NCI-H1092 treated with DMSO at 0.1 percent for 48 hours (cell line): Measurements from ENCODE around the gene PHACTR3.

Source experiments
- DNase-seq: peaks from one replicate; lab custom pipeline; 2025; lab: John Stamatoyannopoulos, UW

The PHACTR3 gene

DNA sequence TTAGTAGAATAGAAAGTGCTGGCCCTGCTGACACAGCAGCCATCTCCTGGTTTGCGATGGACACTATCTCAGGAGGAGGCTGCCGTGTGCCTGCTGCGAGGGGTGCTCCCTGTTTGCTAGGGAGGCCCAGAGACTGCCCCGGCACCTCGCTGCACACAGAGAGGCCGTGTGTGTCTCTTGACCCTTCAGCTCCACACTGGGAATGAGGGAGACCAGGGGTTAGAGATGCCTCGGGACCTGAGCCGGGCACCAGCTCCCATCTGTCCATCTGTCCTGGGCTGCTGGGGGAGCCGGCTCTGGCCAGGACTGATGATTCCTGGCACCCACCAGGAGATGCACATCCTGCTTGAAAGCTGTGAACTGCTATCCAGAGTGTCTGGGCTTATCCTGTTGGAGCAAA is 18.2 kb downstream of the PHACTR3 start:
- no peak for DNase-seq

DNA sequence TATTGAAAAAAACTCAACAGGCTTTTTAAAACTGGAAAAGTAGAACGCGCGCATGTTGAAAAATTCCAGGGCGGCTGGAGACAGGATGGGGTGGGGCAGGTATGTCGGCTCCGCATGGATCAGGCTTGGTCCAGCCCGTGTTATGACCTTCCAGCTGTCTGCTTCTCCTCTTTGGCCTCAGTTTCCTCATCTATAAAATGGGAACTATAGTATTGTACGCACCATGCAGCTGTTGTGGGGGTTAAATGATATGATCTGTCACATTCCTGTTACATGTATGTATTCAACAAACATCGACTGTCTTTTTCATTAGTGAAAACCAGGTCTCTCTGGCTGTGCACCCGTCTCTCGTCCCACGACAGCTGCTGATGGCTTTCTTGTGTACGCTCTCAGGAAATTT is 18.8 kb downstream of the PHACTR3 start:
- DNase-seq = no peak

DNA sequence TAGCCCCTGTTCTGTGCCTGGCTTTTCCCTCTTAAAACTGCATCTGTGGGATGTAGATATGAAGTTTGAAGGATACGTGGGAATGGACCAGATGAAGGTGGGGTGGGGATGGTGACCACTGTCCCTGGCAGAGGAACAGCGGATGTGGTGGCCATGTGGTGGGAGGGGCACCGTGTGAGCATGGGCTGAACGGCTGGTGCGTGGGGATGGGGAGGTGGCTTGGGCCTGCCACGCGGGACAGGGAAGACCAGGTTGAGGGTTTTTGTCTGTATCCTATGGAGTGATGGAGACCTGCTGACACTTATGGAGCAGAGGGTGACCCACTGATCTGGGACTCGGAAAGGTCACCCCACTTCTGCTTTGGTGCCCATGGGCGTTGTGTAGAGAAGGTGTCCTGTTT is 19.2 kb downstream of the PHACTR3 start:
- DNase-seq = no peak

DNA sequence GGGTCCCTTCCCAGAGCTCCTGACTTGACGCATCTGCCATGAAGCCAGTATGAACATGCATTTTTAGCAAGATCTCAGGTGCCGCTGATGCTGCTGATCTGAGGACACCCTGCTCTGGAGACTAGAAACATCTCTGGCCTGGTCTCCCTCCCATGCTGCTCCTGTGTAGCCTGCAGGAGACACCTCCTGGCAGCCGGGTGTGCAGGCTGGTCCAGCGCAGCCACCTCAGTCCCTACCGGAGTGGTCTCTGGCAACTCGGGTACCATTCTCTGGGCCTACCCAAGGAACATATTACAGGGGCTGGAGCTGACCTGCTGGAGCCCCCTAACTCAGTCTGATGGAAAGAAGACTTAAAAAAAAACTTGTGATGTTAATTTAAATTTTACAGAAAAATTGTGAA is 20.1 kb downstream of the PHACTR3 start:
- DNase-seq = no peak

DNA sequence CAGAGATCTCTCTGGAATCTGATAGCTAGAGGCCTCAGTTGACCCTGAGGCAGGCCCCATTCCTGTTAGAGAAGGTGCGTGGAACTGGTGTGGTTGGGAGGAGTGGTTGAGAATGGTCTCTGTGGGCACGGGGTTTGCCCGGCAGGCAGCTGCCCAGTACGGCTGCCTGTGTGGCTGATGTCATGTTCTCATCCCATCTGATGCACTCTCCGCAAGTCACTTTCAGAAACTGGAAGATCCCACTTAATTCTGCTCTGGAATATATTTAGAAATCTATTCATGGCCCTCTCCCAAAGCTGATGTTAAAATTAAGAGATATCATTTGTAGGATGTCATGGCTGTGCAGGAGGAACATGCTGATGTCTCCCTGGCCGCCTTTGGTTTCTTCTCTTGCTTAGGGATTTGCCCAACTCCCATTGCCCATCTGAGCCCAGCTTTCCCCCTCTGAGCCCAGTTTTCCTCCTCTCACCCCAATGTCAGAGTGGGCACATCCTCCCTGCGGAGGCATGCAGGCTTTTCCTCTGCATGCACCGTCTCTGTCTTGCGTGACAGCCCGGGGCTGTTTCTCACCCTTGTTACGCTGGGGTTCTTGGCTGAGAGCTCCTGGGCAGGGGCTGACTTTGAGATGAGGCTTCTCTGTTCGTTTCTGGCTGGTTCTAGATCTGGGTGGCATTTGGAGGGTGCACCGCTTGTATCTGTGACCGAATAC is 21.0 kb downstream of the PHACTR3 start:
- DNase-seq = no peak

DNA sequence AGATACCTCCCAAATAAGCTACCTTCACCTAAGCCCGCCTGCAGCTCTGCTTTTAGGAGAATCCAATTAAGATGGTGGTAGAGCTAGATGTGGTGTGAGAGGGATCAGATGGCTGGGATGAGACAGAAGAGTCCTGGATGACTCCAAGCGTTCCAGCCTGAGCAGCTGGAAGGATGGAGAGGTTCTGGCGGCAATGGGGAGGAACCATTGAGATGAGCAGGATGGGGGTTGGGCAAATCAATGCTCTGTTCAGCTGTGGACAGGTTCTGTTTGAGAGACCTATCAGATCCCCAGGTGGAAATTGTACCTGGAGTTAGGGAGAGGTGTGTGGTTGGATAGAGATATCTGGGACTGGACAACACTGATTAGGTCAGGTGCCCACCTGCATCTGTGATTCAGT is 23.0 kb downstream of the PHACTR3 start:
- DNase-seq = no peak

DNA sequence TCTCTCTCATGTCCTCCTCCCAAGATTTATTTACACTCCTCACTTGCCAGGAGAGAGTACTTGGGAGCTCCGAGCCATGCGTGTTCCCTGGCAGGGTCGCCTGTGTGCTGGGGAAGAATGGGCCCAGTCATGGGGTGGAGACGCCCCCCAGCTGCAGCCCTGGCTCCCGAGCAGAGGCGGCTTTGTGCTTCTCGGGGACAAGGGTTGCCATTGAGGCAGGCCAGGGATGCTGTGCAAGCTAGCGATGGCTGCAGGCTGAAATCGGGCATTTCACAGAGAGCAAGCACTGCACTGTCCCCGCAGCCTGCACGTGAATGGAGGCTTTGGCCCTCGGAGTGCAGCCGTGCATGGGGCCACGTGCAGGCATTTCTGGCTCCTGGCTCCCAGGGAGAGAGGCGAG is 23.8 kb downstream of the PHACTR3 start:
- no peak for DNase-seq

DNA sequence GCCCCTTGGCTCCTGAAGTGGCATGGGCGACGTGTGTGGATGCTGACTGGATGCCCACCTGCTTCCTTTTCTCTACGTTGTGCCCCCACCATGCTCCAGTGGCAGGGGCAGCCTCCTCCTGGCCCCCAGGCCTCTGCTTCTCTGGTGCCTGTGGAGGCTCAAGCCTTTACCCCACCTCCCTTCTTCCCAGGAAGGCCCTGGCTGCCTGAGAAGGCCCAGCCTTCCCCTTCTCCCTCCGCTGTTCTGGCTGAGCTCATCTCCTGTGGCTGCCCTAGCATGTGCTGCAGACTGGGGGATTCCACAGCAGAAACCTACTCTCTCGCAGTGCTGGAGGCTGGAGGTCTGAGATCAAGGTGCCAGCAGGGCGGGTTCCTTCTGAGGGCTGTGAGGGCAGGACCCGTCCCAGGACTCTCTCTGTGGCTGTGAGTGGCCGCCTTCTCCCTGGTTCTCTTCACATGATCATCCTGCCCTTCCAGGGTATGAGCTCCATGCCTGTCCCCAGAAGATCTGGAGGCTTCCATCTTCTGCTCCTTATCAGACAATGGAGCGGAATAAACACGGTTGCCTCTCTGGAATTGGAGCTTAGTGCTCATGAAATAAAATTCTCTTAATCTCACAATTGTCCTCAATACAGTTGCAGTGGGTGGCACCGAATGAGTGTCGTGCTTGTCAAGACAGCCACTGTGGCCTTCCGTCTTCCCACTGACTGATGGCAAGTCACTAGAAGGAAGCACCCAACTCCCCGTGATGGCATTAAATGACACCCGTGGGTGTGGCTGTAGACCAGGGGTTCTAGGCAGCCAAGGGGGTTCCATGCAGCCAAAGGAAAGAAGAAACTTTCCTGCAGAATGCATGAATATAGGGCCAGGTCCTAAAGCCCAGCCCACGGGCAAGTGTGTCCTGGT is 25.1 kb downstream of the PHACTR3 start:
- DNase-seq = no peak

DNA sequence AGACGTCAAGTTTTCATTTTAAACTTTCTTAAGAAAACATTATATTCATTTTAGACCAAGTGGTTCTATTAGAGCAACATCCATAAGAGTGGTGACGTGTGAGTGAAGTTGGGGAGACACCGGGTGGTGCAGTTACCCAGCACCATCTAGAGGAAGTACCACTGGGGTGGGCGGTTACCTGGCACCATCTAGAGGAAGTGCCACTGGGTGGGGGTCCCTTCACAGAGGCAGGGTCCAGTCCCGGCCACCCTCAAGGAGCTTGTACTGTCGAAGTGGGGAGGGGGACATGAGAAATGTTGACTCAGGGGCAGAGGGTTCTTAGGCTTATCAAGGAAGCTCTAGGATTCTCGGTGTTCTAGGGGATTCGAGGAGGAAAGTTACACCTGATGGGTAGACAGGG is 26.2 kb downstream of the PHACTR3 start:
- no peak for DNase-seq

DNA sequence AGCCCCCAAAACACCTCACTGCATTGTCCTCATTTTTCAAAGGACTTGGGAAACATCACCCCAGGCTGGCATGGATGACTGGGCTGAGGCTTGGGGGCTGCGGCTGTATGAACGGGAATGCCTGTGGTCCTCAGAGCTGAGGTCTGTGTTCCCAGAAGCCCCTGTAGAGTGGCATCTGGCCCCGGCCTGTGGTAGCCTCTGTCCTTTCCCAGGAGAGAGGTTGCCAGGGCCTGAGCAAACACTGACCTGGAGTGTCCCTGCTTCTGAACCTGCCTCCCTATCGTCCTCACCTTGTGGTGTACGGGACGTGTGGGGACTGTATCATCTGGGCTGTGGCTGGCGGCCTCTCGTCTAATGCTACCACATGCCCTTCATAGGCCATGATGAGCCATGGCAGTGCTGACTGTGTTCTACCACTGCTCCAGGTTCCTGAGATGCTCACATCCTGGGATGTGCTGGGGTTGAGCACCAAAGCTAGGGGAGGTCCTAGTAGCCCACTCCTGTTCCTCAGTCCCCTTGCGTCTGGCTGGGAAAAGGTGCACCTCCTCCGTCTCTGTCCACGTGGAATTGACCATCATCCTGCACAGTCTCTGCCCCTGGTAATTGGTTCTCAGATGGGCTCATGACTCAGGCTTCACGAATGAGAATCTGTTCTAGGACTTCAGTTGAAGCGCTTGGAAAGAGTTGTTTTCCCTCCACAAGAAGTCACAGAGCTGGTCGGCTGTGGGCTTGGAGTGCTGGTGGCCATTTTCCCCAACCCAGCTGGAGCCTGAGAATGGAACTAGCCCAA is 27.6 kb downstream of the PHACTR3 start:
- no peak for DNase-seq

DNA sequence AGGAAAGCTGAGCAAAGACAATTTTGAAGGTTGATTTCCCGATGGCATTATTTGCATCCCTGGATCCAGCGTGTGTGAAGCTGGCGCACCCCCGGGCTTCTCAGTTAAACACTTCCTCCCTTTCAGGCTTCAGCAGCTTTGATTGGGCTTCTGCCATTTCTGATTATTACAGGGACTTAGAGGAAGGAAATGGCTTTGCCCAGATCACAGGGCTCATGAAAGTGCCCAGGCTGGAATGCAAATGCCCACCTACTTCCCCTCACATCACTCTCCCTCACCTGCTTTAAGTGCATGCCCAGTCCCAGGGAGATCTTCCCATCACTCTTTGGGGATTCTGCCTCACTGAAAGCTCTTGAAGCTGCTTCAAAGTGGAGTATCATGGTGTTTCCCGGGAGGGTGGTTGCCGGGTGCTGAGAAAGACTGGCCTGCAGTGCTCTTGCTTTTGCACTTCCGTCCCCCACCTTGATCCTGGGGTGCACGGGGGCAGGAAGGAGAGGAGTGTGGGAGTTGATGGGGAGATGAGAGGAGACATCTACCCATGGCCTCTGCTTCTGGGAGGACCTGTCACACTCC is 28.3 kb downstream of the PHACTR3 start:
- no peak for DNase-seq

DNA sequence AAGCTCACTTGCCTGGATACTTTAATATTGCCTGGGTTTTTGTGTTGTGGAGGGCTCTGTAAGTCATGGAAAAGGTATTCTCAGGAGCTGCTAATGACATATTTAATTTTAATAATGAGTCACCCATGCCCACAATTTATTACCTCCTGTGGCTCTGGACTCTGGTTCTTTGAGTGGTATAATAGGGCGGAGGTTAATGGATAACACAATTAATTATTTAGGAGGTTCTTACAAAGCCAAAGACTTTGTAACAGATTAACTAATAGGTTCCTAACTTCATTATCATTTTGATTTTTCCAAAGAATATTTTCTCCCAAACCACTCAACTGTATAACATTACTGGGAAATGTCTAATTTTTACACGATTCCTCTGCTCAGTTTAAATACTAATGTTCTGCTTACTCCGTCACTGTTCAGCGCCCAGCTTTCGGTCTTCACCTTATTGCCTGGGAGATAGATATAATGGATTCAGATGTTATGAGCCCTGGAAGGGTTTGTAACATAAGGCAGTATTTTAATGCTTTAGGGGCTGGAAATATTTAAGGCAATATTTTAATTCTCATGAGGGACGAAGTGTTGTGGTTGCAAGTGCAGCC is 29.4 kb downstream of the PHACTR3 start:
- no peak for DNase-seq

DNA sequence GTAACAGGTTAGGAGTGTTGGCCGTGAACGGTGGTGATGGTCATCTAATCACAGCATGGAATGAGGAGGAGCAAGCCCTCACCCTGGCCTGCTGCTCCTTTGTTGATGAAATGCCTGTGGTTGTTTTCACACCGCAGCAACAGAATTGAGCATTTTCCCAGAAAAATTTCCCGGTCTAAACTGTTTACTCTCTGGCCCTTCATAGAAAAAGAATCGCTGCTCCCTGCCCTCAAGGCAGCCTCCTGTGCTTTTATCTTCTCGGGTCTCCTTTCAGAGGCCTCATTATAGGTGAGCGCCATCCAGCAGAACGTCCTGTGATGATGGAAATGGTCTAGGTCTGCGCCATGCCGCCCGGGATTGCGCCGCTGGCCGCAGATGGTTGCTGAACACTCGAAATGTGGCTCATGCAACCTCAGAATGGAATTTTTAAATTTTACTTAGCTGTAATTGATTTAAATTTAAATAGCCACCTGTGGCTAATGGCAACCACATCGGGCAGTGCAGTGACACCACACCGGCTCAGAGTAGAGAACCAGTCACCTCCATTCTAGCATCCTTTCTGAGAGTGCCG is 30.2 kb downstream of the PHACTR3 start:
- DNase-seq = no peak

DNA sequence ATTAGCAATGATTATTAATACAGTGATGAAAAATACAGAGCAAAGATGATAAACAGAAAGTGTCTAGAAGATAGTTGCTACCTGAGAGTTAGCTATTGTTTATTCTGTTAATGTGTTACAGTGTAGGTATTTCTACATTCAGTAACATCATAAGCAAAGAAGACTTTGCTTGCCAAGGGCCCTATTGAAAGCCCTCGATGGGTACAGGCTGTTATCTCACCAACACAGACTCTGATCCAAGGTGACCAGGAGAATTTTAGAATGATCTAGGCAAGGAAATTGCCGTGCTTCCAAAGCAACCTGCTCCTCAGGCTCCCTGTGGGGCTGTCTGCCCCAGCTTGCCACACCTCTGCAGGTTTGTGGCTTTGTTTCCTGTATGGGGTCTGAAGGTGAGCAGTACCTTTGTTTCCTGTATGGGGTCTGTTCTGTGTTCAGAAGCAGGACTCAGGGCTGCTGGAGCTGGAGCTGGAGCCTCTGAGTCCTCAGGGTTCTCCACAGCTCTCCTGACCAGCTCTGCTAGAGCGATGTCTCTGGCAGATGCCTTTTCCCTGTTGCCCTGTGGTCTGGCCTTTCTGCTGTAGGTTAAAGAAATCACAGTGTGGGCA is 32.5 kb downstream of the PHACTR3 start:
- DNase-seq = no peak

DNA sequence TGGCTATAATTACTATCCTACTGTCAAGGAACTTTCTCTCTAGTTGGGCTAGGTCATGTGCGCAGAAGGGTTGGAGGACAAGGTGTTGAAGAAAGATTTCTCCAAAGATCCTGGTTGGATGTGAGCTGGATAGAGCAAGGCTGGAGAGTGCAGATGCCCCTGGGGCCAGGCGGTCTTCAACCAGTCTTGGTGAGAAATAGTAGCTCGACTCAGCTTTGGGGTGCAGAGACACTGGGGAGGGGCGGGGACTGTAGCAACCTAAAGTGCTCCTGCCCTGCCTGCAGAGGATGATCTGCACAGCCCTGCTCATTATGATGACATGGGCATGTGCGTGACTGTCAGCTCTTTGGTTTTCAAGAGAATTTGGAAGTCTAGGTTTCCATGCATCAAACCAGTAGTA is 35.9 kb downstream of the PHACTR3 start:
- DNase-seq = no peak

DNA sequence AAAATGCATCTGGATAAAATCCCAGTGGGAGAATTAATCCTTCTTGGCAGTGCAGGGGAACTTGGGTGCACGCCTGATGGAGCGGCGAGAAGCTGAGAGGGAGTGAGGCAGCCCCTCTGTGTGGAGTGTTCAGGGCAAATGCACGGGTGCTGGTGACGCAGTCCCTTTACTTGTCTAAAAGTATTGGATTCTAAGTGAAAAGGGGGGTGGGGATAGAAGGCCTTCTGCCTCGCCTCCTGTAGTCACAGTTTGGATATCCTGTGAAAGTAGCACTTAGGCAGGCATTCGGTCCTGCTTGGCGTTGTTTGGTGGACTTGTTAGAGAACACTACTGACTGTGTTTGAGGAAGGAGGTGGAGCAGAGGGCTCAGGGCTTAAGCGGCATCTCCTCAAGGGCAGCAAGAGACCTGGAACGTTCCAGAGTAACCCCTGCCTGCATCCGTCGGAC is 39.3 kb downstream of the PHACTR3 start:
- no peak for DNase-seq

DNA sequence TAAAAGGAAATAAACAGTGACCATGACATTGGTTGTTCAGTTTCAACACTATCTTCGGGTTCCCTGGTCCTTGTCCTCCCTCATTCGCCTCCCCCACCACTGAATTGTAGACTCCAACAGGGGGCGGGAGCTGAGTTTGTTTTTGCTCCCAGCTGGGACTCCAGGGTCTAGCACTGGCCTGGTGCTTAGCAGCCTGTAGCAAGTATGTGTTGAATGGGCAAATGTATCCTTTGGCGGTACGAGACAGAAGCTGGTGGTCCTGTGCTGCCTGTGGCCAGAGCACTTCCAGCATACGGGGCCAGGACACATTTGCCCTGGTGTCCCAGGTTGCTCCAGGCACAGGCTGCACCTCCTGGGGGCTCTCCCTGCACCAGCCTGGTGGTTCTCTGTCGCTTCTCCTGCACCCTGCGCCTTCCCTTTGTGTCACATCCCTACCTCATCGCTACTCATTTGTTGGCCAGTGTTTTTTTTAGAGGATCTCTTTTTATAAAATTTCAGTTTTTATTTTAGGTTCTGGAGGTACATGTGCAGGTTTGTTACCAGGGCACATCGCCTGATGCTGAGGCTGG is 40.1 kb downstream of the PHACTR3 start:
- DNase-seq = no peak

DNA sequence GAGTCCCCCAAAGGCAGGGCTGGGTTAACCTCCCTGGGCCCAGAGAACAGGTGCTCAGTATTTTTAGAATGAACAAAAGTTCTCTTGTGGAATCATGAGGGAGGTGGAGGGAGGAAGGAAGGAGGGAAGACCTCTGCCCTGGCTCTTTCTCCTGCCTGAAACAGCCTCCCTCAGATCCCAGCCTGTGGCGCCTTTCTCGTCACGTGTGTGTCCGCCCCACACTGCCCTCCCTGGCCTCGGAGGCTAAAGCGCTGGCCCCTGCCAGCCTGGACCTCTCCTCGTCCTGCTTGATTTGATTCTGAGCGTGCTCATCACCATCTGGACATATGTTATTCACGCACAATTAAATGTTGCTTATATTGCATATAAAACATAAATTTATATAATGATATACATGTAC is 40.9 kb downstream of the PHACTR3 start:
- no peak for DNase-seq

DNA sequence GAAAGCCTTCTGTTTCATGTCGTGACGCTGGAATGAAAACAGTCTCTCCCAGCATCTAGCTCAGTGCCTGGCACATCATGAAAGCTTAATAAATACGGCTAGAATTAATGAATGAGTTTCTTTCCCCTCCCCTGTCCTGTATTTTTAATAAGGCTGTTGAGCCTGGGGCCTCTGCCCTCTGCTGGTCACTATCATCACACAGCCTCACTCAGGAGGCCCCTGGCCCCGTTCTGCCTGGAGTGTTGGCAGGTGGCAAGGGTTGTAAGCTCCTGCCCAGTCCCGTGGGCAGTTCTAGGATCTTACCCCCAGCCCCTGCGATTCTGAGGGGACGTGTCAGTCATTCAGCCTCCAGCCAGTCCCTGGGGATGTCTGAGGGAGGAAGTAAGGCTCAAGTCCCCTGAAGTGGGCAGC is 41.4 kb downstream of the PHACTR3 start:
- no peak for DNase-seq

DNA sequence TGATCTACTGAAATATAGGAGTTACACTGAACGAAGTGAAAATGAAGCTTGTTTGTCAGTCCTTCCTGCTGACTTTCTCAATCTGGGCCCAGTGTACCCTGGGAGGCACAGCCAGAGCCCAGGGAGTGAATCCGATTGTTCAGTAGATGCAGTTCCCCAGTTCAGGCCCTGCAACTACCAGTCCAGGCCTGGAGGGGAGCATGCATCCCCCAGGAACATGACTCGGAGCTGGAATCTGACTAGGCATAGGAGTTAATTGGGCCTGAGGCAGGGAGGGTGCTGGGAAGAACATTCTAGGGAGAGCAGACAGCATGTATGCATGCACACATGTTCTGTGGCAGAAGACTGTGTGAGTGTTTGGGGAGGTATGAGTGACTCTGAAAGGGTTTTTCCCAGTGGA is 42.1 kb downstream of the PHACTR3 start:
- no peak for DNase-seq

DNA sequence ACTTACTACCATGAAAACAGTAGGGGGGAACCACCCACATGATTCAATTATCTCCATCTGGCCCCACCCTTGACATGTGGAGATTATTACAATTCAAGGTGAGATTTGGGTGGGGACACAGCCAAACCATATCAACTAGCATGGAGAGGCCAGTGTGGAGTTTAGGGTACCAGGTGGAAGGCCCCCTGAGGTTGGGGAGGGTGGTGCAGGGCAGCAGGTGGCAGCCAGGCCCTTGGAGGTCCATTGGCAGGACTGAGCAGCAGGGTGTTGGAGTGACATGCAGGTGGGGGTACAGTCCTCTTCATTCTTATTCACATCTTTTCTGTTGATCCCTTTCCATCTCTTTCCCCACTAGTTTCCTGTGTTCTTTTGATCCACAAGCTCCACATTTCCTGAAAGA is 42.9 kb downstream of the PHACTR3 start:
- no peak for DNase-seq
